ENCODE data around the gene NRM.

DNA sequence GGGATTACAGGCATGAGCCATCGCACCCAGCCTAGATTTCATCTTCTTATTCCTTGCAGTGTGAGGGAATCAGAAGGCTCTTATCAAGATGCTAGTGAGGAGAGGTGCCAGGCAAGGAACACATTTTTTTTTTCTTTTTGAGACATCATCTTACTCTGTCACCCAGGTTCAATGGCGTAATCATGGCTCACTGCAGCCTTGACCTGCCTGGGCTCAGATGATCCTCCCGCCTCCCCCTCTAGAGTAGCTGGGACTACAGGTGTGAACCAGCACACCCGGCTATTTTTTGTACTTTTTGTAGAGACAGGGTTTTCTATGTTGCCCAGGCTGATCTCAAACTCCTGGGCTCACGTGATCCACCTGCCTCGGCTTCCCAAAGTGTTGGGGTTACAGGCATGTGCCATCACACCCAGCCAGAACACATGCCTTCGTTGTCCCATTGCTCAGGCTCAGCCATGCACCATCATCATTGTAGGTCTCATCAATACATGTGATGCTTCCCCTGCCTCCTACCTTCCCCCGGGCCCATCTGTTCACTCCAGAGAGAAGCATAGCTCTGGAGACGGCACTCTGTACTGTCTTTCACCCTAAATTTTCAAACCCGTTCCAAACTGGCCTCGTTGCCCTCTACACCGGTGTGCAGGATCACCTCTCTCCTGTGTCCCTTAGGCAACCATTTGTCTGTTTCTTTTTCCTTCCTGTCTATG lies 41.6 kb upstream of the NRM start:
- no peak for TF ChIP-seq POLR2A (IDR thresholded peaks at IDR 0.05)
- TF ChIP-seq, protein P1, sequence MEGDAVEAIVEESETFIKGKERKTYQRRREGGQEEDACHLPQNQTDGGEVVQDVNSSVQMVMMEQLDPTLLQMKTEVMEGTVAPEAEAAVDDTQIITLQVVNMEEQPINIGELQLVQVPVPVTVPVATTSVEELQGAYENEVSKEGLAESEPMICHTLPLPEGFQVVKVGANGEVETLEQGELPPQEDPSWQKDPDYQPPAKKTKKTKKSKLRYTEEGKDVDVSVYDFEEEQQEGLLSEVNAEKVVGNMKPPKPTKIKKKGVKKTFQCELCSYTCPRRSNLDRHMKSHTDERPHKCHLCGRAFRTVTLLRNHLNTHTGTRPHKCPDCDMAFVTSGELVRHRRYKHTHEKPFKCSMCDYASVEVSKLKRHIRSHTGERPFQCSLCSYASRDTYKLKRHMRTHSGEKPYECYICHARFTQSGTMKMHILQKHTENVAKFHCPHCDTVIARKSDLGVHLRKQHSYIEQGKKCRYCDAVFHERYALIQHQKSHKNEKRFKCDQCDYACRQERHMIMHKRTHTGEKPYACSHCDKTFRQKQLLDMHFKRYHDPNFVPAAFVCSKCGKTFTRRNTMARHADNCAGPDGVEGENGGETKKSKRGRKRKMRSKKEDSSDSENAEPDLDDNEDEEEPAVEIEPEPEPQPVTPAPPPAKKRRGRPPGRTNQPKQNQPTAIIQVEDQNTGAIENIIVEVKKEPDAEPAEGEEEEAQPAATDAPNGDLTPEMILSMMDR (IDR thresholded peaks at IDR 0.05): no peak
- TF ChIP-seq POLR2AphosphoS5 (IDR thresholded peaks at IDR 0.05): no peak

Data from suprapubic skin (tissue), 4 donors.